ENCODE measurements around the gene DCTN5.

DNA sequence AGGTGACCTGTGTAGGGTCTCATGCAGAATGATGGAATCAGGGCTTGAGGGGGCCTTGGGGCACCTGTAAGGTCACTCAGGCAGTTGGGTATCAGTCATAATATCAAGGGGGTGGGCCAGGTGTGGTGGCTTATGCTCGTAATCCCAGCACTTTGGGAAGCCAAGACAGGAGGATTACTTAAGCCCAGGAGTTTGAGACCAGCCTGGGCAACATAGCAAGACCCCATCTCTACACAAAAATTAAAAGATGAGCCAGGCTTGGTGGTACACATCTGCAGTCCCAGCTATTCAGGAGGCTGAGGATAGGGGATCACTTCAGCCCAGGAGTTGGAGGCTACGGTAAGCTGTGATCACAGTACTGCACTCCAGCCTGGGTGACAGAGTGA lies 64.2 kb downstream of the DCTN5 start:
- TF ChIP-seq, protein P1, sequence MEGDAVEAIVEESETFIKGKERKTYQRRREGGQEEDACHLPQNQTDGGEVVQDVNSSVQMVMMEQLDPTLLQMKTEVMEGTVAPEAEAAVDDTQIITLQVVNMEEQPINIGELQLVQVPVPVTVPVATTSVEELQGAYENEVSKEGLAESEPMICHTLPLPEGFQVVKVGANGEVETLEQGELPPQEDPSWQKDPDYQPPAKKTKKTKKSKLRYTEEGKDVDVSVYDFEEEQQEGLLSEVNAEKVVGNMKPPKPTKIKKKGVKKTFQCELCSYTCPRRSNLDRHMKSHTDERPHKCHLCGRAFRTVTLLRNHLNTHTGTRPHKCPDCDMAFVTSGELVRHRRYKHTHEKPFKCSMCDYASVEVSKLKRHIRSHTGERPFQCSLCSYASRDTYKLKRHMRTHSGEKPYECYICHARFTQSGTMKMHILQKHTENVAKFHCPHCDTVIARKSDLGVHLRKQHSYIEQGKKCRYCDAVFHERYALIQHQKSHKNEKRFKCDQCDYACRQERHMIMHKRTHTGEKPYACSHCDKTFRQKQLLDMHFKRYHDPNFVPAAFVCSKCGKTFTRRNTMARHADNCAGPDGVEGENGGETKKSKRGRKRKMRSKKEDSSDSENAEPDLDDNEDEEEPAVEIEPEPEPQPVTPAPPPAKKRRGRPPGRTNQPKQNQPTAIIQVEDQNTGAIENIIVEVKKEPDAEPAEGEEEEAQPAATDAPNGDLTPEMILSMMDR (IDR thresholded peaks at IDR 0.05): no peak
- TF ChIP-seq ZFX (IDR thresholded peaks at IDR 0.05; ENCODE audit: borderline replicate concordance): no peak
